Cardiac muscle cell (in vitro differentiated cells and primary cell): ENCODE data around the gene TBC1D2. TPM values are rescaled to one million over a fixed set of nuclear protein-coding genes. Genes with fewer than 3 reads are reported as not detected.

Source experiments
- DNase-seq, 2 donors: peaks; one replicate each; pipeline versions ENCODE4 v3.0.0 to v3.0.0-alpha.2; 2010 to 2017; ENCODE audit warnings: low read depth in 1 of 2, low spot score in 1 of 2
- H3K27ac ChIP-seq: fragments of 200-600 bp; sonication (generic); 2 replicates; pipeline ENCODE4 v1.5.1; 2016
- H3K27me3 ChIP-seq: fragments of 200-600 bp; sonication (generic); 2 replicates; pipeline ENCODE4 v1.6.0; 2016; ENCODE audit warnings: control low read depth
- H3K36me3 ChIP-seq: fragments of 200-600 bp; sonication (generic); 2 replicates; pipeline ENCODE4 v1.5.1; 2016; ENCODE audit warnings: control low read depth
- H3K4me1 ChIP-seq: fragments of 200-600 bp; sonication (generic); 2 replicates; pipeline ENCODE4 v1.8.1; 2017; ENCODE audit warnings: low read depth, mild to moderate bottlenecking, mixed run types
- H3K4me3 ChIP-seq: fragments of 200-600 bp; sonication (generic); 2 replicates; pipeline ENCODE4 v1.5.1; 2016; ENCODE audit warnings: mild to moderate bottlenecking
- H3K9me3 ChIP-seq: fragments of 200-600 bp; sonication (generic); 2 replicates; pipeline ENCODE4 v1.5.1; 2017; ENCODE audit warnings: low read depth, mild to moderate bottlenecking, control low read depth
- CTCF ChIP-seq: IDR thresholded peaks from 2 replicates; pipeline ENCODE4 v1.5.1; 2012; ENCODE audit warnings: low read depth, mild to moderate bottlenecking, low read length
- polyA plus RNA-seq: library from polyadenylated mRNA; unstranded; fragments of >200 nt; fragmentation: Nextera tagmentation; extraction: Ambion mirVana; gene quantifications from 2 replicates; pipeline ENCODE4 v1.2.1, GENCODE V29; 2016
- total RNA-seq: library from RNA; depleted of rRNA; stranded (reverse); fragments of >200 nt; gene quantifications from 2 replicates; pipeline ENCODE4 v1.2.3, GENCODE V29; 2016

Gene TBC1D2
- total and polyA plus RNA-seq, 2 experiments from 2014 or later = 3.0 to 5.5 TPM

- TF ChIP-seq CTCF = no peak
- no peak for DNase-seq
- Histone ChIP-seq H3K36me3 (no peaks in the 10 kb centered on the region), H3K9me3 (no peaks in the 10 kb centered on the region), H3K27me3 (no peaks in the 10 kb centered on the region), H3K4me3 (no peak overlapping the region), H3K4me1 (no peaks in the 10 kb centered on the region), H3K27ac (no peak overlapping the region)
Observed at GRCh38 chr9:98263080-98263479, 7.6 kb upstream of the TBC1D2 start.

GRCh38 chr9:98262056-98262455 is 6.6 kb upstream of the TBC1D2 start:
- no peak for DNase-seq
- no peak for TF ChIP-seq CTCF
- H3K4me1 ChIP-seq = no peaks in the 10 kb centered on the region

GRCh38 chr9:98260635-98261034 is 5.2 kb upstream of the TBC1D2 start:
- H3K27ac ChIP-seq = no peak overlapping the region
- H3K4me1 ChIP-seq = no peaks in the 10 kb centered on the region
- no peak for TF ChIP-seq CTCF
- no peaks in the 10 kb centered on the region for H3K9me3 ChIP-seq
- H3K27me3 ChIP-seq = no peaks in the 10 kb centered on the region
- H3K36me3 ChIP-seq = no peaks in the 10 kb centered on the region
- no peak for DNase-seq
- H3K4me3 ChIP-seq = no peak overlapping the region

More at GRCh38 chr9:98262056-98262455, 6.6 kb upstream of the TBC1D2 start:
- H3K27me3 ChIP-seq = no peaks in the 10 kb centered on the region
- no peak overlapping the region for H3K4me3 ChIP-seq
- H3K27ac ChIP-seq = no peak overlapping the region
- H3K36me3 ChIP-seq = no peaks in the 10 kb centered on the region
- H3K9me3 ChIP-seq = no peaks in the 10 kb centered on the region

GRCh38 chr9:98259791-98260190 is 4.3 kb upstream of the TBC1D2 start:
- TF ChIP-seq CTCF = no peak
- no peak for DNase-seq

GRCh38 chr9:98256756-98257155 is 1.3 kb upstream of the TBC1D2 start:
- H3K4me1 ChIP-seq = no peaks in the 10 kb centered on the region
- peak overlapping the region; percentile 88 for H3K27ac ChIP-seq
- no peaks in the 10 kb centered on the region for H3K36me3 ChIP-seq
- H3K9me3 ChIP-seq = no peaks in the 10 kb centered on the region
- peak overlapping the region; percentile 80 for H3K4me3 ChIP-seq
- DNase-seq = no peak
- TF ChIP-seq CTCF = no peak
- no peaks in the 10 kb centered on the region for H3K27me3 ChIP-seq

More at GRCh38 chr9:98259791-98260190, 4.3 kb upstream of the TBC1D2 start:
- H3K36me3 ChIP-seq = no peaks in the 10 kb centered on the region
- H3K27ac ChIP-seq = no peak overlapping the region
- no peaks in the 10 kb centered on the region for H3K9me3 ChIP-seq
- H3K4me3 ChIP-seq = no peak overlapping the region
- H3K4me1 ChIP-seq = no peaks in the 10 kb centered on the region
- no peaks in the 10 kb centered on the region for H3K27me3 ChIP-seq

GRCh38 chr9:98255061-98255577 is 330 bp downstream of the TBC1D2 start:
- H3K36me3 ChIP-seq = no peaks in the 10 kb centered on the region
- peak overlapping the region; percentile 80 for H3K4me3 ChIP-seq
- no peaks in the 10 kb centered on the region for H3K27me3 ChIP-seq
- no peaks in the 10 kb centered on the region for H3K4me1 ChIP-seq
- no peak overlapping the region for H3K27ac ChIP-seq
- peak; percentile 50 to 52 for DNase-seq
- no peak for TF ChIP-seq CTCF
- no peaks in the 10 kb centered on the region for H3K9me3 ChIP-seq
